Lower leg skin (tissue), 3 donors: ENCODE data around the gene TANGO6.

ENCODE experiments used
- CTCF ChIP-seq, 3 donors: fragments of 450-650 bp; IDR thresholded peaks; one replicate each; pipeline ENCODE4 v1.5.1; 2016; ENCODE audit warnings: antibody characterized with exemption in 3 of 3, mild to moderate bottlenecking in 3 of 3, moderate library complexity in 2 of 3
- POLR2A ChIP-seq, 2 donors: fragments of 450-650 bp; IDR thresholded peaks; one replicate each; pipeline ENCODE4 v1.6.1; 2016 to 2017; ENCODE audit warnings: antibody characterized with exemption in 2 of 2, mild to moderate bottlenecking in 1 of 2, moderate library complexity in 1 of 2

GRCh38 chr16:69115837-69116236 lies 272.5 kb downstream of the TANGO6 start:
- TF ChIP-seq POLR2A (IDR thresholded peaks at IDR 0.05) (no peak), CTCF (IDR thresholded peaks at IDR 0.05) (no peak)
